MCF 10A (cell line): ENCODE data around the gene DHX58. TPM values are rescaled to one million over a fixed set of nuclear protein-coding genes. Genes with fewer than 3 reads are reported as not detected.

ENCODE experiments used
- BruUV-seq: library from RNA; stranded (reverse); fragments of 400-500 nt; replicated peaks from 2 replicates; lab custom pipeline; 2021; lab: Mats Ljungman, UMichigan
- CTCF ChIA-PET: fragments of 300-600 bp; sonication (Branson Sonifier 250); formaldehyde crosslinking; extraction: SDS; loops from one replicate; lab custom pipeline; 2021; ENCODE audit warnings: antibody characterized with exemption, inconsistent platforms; lab: Yijun Ruan, JAX
- POLR2A ChIA-PET: fragments of 300-600, 350-650 bp; sonication (Branson Sonifier 250); formaldehyde crosslinking; extraction: SDS; loops from one replicate; lab custom pipeline; 2020; ENCODE audit warnings: antibody characterized with exemption, inconsistent platforms; lab: Yijun Ruan, JAX
- DNase-seq: peaks from one replicate; pipeline ENCODE4 v3.0.0-alpha.2; 2018; ENCODE audit not compliant: unreplicated experiment
- H3K27ac Mint-ChIP-seq: one replicate; pipeline ENCODE4 v1.8.0; 2022; ENCODE audit warnings: mild to moderate bottlenecking, low read depth, mixed read lengths; ENCODE audit not compliant: unreplicated experiment
- H3K27me3 Mint-ChIP-seq: one replicate; pipeline ENCODE4 v1.8.0; 2022; ENCODE audit warnings: mixed read lengths; ENCODE audit not compliant: insufficient read depth, unreplicated experiment
- H3K36me3 Mint-ChIP-seq: one replicate; pipeline ENCODE4 v1.8.0; 2022; ENCODE audit warnings: mild to moderate bottlenecking, moderate library complexity, mixed read lengths; ENCODE audit not compliant: insufficient read depth, unreplicated experiment
- H3K4me1 Mint-ChIP-seq: one replicate; pipeline ENCODE4 v1.8.0; 2022; ENCODE audit warnings: mixed read lengths; ENCODE audit not compliant: insufficient read depth, unreplicated experiment
- H3K4me3 Mint-ChIP-seq: one replicate; pipeline ENCODE4 v1.8.0; 2022; ENCODE audit warnings: mild to moderate bottlenecking, moderate library complexity, mixed read lengths; ENCODE audit not compliant: unreplicated experiment
- H3K9me3 Mint-ChIP-seq: one replicate; pipeline ENCODE4 v1.8.0; 2022; ENCODE audit warnings: mixed read lengths; ENCODE audit not compliant: unreplicated experiment
- CTCF ChIP-seq: fragments of 200-600 bp; IDR thresholded peaks from one replicate; pipeline ENCODE4 v1.8.0; 2022; ENCODE audit warnings: antibody characterized with exemption, mild to moderate bottlenecking; ENCODE audit not compliant: unreplicated experiment
- intact Hi-C: fragments of 100-400 bp; cut with micrococcal nuclease; formaldehyde crosslinking; loops from 2 replicates; pipeline ENCODE4 v1.14.1; 2022
- total RNA-seq: library from RNA; stranded (reverse); gene quantifications from 2 replicates; pipeline ENCODE4 v1.2.3, GENCODE V29; 2022

Gene DHX58
- total RNA-seq, 1 experiment from 2014 or later = 2.8 TPM

- ChIA-PET CTCF (interaction anchor here (0.6 kb wide), 2 partner anchors 60 to 178 kb away, joined by 3 read pairs; no protein-coding TSS in a partner anchor), POLR2A (no interaction called here)
- no peak for DNase-seq
- TF ChIP-seq CTCF = no peak
- no TSS peak for BruUV-seq
- Mint-ChIP-seq H3K27me3 (no peaks in the 10 kb centered on the region), H3K9me3 (no peaks in the 10 kb centered on the region), H3K27ac (no peak overlapping the region), H3K4me1 (no peaks in the 10 kb centered on the region), H3K36me3 (no peaks in the 10 kb centered on the region), H3K4me3 (no peak overlapping the region)
- intact Hi-C loops = no loop called here
Measured at GRCh38 chr17:42098730-42099399, 13.6 kb downstream of the DHX58 start.

GRCh38 chr17:42097691-42098631 is 14.6 kb downstream of the DHX58 start, which contains the start of gene ZNF385C:
TSS of gene ZNF385C (minus strand) at chr17:42098473. CDS start at chr17:42063056, 35,417 bp downstream.
- H3K4me1 Mint-ChIP-seq = no peaks in the 10 kb centered on the region
- no peak within 1 kb of the TSS for H3K27ac Mint-ChIP-seq
- no peaks in the 10 kb centered on the region for H3K9me3 Mint-ChIP-seq
- no peaks in the 10 kb centered on the region for H3K36me3 Mint-ChIP-seq
- H3K27me3 Mint-ChIP-seq = no peaks in the 10 kb centered on the region
- no peak for DNase-seq
- TF ChIP-seq CTCF = no peak
- ChIA-PET CTCF (interaction anchor here (0.6 to 1.2 kb wide), 3 partner anchors 59 to 177 kb away, joined by 3 read pairs; no protein-coding TSS in a partner anchor), POLR2A (no interaction called here)
- intact Hi-C loops = no loop called here
- no peak within 1 kb of the TSS for H3K4me3 Mint-ChIP-seq
- no TSS peak for BruUV-seq

GRCh38 chr17:42096360-42097111 is 16.0 kb downstream of the DHX58 start:
- intact Hi-C loops = no loop called here
- Mint-ChIP-seq H3K4me1 (no peaks in the 10 kb centered on the region), H3K9me3 (no peaks in the 10 kb centered on the region), H3K27ac (no peak overlapping the region), H3K4me3 (no peak overlapping the region), H3K27me3 (no peaks in the 10 kb centered on the region), H3K36me3 (no peaks in the 10 kb centered on the region)
- no TSS peak for BruUV-seq
- TF ChIP-seq CTCF = no peak
- no peak for DNase-seq
- ChIA-PET CTCF (interaction anchor here (0.7 to 1.2 kb wide), 2 partner anchors 71 to 1715 kb away, joined by 3 read pairs; no protein-coding TSS in a partner anchor), POLR2A (interaction anchor here (0.5 to 0.6 kb wide), 2 partner anchors 160 to 231 kb away, joined by 3 read pairs; partner anchors contain the start of gene KLHL11)
